NCI-H2196 (cell line): ENCODE data around the gene SLC12A6.
A peak's percentile ranks its signal among the peaks of the same experiment; 100 is the strongest.
"Not testable (repeated sequence)": the region's sequence is repeated elsewhere in the genome, so short reads cannot be mapped to it uniquely, and the experiment has no call there.

Experiments
- DNase-seq: peaks from one replicate; lab custom pipeline; 2025; ENCODE audit not compliant: unreplicated experiment; lab: John Stamatoyannopoulos, UW

SLC12A6 gene

DNA sequence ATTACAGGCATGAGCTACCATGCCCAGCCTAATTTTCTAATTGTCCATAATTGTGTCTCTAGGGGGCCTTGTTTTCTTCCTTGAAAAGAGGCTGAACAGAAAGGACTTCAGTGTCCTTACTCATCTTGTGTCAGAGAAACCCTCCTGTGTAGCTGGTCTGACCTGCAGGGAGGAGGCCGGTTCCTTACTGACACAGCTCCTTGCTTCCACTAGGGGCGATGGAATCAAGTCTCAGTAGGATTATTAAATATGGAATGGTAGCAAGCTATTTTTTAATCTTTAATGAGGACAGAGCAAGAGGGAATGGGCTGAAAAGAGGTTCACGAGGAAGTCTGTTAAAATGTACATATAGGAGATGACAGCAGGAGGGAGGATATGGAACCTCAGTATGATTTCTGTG, 20.8 kb upstream of the SLC12A6 start:
- DNase-seq, result no peak

DNA sequence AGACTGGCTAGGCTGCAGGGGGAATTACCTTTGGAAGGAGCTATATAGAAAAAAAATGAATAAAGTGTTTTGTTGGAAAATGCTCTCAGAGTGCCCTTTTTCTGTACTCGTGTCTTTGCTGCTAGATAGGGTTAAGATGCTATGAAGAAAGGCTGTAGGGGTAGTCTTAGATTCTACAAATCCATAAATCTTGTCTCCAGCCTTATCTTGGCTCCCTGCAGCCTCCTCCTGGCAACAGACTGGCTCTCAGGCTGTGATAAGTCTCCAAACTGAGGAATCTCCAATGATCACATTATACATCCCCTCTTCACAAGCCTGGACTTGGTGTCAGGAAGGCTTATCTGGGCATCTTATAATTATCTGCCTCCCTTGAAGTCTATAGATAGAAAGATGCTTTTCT, 20.1 kb upstream of the SLC12A6 start:
- no peak for DNase-seq

DNA sequence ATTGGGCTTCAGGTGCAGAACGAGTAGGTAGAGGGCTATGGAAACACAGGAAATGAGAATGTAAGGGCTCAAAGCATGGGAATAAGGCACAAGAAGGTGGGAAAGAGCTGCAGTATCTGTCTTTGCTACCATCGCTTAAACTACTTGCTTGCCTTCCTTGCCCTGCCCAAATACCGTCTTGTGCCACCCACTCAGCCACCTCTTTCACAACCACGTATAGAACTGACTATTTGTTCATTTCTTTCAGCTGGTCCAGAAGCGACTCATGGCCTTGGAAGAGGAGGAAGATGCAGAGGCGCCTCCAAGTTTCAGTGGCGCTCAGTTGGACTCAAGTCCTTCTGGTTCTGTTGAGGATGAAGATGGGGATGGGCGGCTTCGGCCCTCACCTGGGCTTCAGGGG, 17.7 kb upstream of the SLC12A6 start:
- DNase-seq, result no peak

DNA sequence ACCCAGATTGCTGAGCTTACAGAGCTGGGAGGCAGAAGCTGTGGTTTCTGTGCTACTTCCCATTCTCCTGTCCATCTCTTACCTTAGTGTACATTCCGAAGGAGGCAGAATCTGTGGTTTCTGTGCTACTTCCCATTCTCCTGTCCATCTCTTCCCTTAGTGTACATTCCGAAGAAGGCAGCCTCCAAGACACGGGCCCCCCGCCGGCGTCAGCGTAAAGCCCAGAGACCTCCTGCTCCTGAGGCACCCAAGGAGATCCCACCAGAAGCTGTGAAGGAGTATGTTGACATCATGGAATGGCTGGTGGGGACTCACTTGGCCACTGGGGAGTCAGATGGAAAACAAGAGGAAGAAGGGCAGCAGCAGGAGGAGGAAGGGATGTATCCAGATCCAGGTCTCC, 16.7 kb upstream of the SLC12A6 start:
- no peak for DNase-seq

DNA sequence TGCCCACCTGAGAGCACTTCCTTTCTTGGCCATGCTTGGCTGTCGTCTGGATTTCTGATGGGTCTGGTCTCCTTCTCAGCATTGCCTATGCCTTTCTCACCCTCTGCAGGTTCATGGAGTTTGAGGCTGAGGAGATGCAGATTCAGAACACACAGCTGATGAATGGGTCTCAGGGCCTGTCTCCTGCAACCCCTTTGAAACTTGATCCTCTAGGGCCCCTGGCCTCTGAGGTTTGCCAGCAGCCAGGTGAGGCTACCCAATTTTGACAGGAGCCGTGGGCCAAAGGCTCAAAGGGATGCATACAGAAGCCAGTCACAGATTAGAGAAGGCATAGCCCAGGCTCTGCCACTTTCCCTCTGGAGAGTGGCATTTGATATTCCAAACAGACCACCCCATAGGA, 16.0 kb upstream of the SLC12A6 start:
- DNase-seq, result no peak

DNA sequence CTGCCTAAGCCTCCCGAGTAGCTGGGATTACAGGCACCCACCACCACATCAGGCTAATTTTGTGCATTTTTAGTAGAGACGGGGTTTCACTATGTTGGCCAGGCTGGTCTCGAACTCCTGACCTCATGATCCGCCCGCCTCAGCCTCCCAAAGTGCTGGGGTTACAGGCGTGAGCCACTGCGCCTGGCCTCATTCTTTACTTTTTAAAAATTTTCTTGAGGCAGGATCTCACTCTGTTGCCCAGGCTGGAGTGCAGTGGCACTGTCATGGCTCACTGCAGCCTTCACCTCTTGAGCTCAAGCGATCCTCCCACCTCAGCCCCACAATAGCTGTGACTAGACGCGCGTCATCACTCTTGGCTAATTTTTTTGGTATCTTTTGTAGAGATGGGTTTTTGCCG, 15.4 kb upstream of the SLC12A6 start:
- not testable (repeated sequence) for DNase-seq

DNA sequence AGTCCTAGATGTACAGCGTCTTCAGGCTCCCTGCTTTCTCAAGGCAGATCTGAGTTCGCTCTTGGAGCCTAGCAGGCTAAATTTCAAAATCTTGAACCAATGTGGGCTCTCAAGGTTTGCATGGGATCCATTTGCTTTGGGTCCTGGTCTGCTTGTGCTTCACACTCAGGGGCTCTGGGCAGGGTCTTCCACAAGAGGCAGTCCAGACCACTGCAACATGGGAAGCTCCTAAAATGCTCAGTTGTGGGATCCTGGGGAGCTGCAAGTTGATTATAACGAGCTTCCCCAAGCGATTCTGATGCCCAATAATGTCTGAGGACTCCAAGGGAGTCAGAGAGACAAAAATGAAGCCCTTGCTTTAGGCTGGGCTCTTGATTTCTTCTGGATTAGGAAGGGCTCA, 12.2 kb upstream of the SLC12A6 start:
- no peak for DNase-seq

DNA sequence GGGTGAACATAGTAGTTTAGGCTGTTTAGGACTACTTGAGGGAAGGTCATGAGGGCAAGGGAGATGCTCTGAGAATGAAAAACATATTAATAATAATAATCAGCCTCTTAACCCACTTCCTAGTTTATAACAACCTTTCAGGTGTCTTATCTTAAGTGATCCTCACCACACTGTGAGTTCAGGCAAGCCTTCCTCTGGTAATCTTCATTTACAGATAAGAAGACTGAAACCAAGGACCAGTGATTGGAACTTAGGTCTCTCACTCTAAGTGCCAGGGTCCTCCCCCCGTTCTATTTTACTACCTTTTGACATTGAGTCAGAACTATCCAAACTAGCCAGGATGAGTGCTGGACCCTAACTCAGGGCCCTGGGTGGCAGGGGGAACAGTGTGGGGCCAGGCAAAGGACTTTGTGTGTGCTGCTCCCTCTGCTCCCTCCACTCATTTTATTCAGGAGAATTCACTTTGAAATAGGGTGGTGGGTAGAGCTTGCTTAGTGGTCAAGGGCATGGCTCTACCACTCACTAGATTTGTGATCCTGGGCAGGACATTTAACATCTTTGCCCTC, 11.2 kb upstream of the SLC12A6 start:
- DNase-seq, result no peak

DNA sequence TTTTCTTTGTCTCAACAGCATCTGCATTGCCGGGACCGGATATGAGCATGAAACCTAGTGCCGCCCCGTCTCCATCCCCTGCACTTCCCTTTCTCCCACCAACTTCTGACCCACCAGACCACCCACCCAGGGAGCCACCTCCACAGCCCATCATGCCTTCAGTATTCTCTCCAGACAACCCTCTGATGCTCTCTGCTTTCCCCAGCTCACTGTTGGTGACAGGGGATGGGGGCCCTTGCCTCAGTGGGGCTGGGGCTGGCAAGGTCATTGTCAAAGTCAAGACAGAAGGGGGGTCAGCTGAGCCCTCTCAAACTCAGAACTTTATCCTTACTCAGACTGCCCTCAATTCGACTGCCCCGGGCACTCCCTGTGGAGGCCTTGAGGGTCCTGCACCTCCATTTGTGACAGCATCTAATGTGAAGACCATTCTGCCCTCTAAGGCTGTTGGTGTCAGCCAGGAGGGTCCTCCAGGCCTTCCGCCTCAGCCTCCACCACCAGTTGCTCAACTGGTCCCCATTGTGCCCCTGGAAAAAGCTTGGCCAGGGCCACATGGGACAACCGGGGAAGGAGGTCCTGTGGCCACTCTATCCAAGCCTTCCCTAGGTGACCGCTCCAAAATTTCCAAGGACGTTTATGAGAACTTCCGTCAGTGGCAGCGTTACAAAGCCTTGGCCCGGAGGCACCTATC, 10.5 kb upstream of the SLC12A6 start:
- no peak for DNase-seq

DNA sequence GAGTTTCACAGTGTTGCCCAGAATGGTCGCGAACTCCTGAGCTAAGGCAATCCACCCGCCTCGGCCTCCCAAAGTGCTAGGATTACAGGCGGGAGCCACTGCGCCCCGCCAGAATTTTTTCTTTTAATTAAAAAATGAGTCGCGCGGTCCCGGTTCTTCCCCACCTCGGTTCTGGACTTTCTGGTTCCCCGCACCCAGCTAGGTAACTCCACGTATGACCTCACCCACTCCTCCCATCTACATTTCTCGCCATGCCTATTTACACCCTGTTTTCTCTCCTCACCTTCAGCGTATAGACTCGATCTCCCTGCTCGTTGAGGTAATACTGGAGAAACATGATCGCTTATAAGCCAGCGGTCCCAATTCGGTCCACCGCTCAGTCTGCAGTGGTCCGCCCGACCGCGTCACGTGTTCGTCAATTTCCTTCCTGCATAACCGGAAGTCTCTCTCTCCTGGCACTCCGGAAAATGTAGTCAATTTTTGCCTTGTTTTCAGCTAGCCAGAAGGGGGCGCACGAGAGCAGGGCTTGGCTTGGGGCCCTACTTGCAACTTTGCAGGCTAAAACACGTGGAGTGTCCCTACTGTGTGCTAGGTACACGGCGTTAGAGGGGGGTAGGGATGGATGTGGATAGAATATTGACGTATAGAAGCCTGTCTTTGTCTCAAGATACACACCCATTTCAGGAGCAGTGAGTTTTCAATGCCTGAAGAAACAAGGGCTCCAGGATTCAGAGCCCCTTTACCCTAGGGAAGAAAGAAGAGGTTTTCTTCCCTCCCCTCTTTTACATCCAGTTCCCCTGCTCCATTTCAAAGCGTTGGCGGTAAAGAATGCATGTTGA, 5.4 kb upstream of the SLC12A6 start, which contains the start of the genes NOP10 and NUTM1:
Gene NOP10 (minus strand): TSS at position 400 of the 839 bp plus-strand sequence. CDS start 63 bp downstream, at position 337.
Gene NUTM1 (plus strand): TSS at position 579 of the 839 bp plus-strand sequence. CDS start 382 bp downstream, outside the sequence.
- peak; percentile 65 for DNase-seq

DNA sequence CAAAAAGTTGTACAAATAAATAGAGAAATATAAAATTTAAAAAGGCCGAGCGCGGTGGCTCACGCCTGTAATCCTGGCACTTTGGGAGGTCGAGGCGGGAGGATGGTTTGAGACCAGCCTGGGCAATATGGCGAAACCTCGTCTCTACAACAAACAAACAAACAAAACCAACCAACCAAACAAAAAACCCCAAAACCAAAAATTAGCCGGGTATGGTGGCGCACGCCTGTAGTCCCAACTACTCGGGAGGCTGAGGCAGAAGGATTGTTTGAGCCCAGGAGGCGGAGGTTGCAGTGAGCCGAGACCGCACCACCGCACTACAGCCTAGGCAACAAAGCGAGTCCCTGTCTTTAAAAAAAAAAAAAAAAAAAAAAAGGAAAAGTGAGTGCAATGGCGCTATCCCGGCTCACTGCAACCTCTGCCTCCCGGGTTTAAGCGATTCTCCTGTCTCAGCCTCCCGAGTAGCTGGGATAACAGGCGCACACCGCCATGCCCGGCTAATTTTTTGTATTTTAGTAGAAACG, 4.7 kb upstream of the SLC12A6 start:
- DNase-seq, result not testable (repeated sequence)

DNA sequence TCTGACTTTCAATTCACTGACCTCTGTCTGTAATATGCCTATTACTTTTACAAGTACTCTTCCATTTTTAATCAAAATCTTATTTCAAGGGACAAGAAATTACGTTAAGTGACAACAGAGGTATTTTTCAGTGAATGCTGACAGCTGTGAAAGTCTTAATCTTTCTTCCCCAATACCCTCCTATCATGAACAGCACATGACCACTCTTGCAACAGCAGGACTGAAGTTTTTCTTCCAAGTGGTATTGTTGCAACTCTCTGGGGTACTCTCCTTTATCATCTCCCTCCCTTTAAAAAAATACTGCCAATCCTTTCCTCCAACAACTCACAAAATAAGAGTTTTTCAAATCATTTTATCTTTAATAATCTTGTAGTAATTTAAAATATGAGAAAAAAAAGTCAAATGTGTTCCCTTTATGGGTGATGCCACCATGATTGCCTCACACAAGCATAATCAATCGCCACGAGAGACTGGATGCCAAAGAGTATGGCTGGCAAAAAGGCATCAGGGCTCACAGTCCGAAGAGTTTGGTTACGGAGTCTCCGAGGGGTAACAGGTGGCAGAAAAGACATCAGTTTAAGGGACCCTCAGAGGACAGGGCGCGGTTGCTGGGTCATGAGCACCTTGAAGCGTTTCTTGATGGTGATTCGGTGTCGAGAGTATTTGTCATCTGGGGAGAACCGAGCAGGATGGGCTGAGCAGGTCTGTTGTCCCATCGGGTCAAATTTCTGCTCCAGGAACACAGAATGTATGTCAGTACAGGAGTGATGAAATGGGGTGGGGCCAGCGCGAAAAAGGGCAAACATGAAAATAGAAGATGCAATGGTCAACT, 4.0 kb upstream of the SLC12A6 start:
- DNase-seq, result no peak

DNA sequence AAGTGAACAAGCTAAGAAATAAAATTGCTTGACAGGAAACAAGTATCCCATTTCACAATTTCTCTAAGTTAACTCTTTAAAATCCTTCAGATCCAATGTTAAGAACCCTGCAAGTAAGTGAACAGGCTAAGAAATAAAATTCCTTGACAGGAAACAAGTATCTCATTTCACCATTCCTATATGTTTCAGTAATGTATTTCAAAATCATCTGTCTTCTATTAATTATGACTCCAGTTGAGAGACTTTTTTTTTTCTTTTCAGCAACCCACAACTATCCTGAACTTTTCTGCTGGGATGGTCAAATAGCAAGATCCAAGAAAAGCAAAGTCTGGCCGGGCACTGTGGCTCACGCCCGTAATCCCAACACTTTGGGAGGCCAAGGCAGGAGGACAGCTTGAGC, 2.4 kb upstream of the SLC12A6 start:
- DNase-seq, result no peak

DNA sequence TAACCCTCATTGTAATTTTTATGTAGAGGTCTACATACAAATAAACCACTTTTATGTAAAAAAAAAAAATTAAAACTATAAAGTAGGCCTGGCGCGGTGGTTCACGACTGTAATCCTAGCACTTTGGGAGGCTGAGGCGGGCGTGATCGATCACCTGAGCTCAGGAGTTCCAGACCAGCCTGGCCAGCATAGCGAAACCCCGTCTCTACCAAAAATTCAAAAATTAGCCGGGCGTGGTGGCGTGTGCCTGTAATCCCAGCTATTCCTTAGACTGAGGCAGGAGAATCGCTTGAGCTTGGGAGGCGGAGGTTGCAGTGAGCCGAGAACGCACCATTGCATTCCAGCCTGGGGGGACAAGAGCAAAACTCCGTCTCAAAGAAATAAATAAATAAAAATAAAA, 766 bp upstream of the SLC12A6 start:
- DNase-seq, result no peak

DNA sequence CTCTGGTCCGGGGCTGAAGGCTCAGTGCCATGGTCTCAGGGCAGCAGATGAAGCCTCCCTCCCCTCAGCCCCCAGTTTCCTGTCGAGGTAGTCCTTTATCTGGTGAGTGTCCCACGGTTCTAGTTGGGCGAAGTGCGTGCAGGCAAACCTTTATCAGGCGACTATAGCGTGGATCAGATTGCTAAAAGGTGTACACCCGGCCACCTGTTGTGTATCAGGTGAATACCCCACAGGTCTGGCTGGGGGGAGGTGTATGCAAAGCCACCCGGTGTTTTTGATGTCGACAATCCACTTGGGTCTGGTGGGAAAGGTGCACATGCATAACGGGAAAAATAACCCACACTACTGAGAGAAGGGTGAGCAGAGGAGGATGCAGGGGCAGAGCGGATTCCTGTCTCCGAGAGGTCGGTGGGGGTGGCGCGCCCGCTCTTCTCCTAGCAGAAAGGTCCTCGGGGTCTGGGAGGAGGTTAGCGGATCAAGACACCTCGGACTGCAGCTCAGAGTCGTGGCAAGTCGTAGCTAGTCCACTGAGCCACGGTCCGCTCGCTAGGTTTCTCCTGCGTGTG, 507 bp downstream of the SLC12A6 start:
- no peak for DNase-seq

DNA sequence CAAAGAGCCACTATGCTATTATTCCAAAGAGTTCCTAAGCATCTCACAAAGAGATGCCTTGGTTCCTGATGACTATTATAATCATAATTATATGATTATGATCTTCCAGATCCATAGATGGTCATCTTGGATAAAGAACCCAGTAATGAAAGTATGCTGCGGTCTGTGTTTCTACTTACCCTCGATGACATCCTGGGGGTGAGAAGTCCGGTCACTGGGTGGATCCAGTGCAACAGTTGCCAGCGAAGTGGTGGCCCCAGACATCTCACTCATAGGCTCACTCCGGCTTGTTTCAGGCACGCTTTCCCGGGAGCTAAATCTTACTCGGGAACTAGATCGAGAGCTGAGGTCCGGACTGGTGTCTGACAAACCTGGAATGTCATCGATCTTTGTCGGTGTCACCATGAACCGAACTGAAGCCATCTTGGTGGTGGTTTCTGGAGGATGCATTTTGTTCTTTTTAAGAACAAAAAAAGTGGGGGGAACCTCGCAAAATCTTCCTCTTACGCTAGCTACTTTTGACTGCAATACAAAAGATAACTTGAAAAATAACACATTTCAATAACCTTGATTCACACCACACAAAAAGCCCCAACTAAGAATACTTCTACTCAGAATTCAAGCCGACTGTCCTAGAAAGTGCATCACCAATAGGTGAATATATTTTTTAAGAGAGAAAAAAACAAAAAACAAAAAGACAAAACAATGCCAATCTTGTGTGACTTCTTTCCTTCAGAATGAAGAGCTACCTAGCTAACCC, 1.2 kb downstream of the SLC12A6 start:
- no peak for DNase-seq

DNA sequence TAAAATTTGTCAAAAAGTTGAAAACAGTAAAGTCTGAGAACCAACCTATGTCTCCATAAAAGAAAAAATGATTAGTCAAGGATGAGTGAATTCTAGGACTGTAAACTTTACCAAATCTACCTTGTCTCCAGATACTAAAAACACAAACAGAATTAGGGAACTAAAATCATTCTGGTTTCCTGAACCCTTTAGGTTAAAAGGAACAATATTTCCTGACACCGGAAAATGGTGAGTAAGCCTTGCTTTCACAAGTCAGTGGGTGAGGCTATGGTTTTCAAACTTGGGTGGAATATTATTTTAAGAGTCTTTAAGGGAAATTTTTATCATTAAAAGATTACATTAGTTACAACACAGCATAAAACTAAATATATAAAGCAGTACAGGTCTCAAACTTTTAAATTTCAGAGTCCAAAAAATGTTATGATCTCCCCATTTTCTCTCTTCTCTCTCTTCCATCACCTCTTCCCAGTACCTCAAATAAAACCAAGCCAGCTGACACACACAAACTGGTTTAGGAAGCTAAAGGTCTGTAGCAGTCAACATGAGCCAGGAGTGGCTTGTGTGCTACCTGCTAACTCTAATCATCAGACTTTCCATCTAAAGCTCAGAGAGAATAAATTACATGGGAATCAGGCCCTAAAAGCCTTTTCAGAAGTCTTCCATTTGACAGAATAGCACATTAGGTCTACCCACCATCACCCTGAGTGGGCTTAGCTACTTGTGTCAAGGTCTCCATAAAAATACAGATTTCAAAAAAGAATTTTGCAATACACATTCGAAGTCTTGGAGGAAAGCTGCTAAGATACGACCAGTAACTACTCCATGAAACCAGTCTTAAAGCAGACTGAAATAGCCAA, 2.2 kb downstream of the SLC12A6 start:
- no peak for DNase-seq

DNA sequence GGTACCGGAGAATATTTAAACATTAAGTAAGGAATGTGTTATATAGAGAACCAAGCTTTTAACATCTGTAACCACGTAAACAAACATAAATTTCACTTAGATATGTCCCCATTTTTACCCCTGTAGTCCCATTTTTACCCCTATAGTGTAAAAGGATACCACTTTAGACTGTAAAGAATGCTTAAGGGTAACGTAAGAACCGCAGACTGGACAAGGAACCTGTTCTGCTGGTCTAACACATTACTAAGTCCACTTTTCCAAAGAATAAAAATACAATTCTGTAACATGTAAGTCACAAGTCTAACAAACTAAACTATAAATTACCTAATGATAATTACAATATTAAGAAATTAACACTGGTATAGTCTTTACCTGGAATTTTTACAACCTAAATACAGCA, 2.9 kb downstream of the SLC12A6 start:
- no peak for DNase-seq

DNA sequence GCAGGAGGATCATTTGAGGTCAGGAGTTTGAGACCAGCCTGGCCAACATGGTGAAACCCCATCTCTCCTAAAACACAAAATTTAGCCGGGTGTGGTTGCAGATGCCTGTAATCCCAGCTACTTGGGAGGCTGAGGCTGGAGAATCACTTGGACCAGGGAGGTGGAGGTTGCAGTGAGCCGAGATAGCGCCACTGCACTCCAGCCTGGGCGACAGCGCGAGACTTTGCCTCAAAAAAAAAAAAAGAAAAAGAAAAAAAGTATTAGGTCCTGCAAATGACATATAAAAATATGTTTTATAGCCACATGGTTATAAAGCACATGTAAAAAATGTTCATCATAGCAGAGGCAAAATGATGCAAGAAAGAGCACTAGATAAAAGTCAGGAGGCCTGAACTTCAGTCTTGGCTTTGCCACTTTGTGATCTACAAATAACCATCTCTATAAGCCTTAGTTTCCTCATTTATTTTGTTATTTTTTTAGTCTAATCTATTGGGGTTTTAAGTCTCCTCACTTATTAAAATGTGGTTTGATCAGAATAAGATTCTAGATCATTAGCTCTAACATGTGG, 4.9 kb downstream of the SLC12A6 start:
- DNase-seq, result no peak
